ENCODE data around the gene AURKAIP1.
"Not testable (repeated sequence)": the region's sequence is repeated elsewhere in the genome, so short reads cannot be mapped to it uniquely, and the experiment has no call there.

Gene AURKAIP1

GRCh38 chr1:1374929-1375662 lies at the start of gene AURKAIP1:
AURKAIP1 (minus strand) TSS chr1:1375207; CDS start chr1:1374756, 451 bp downstream.
- H3K4me3 ChIP-seq: peak within 1 kb of the TSS; percentile 75 to 97 (median 89)
- H3K27ac ChIP-seq: peak within 1 kb of the TSS; percentile 75 to 99 (median 96)

- no peak overlapping the region for H3K4me3 ChIP-seq
- H3K27ac ChIP-seq: no peak overlapping the region
These were observed 49.7 kb upstream of the AURKAIP1 start for GRCh38 chr1:1424707-1425106.

- Histone ChIP-seq H3K4me3 (no peak overlapping the region), H3K27ac (peak overlapping the region in 1 of 21 experiments; percentile 17)
These were observed 48.2 kb upstream of the AURKAIP1 start for GRCh38 chr1:1423245-1423597.

- Histone ChIP-seq H3K4me3 (no peak overlapping the region), H3K27ac (peak overlapping the region in 8 of 21 experiments; percentile 4 to 68 (median 18))
These were observed 47.6 kb upstream of the AURKAIP1 start for GRCh38 chr1:1422465-1423244.

- H3K4me3 ChIP-seq: no peak overlapping the region
- peak overlapping the region in 9 of 21 experiments; percentile 5 to 68 (median 47) for H3K27ac ChIP-seq
These were observed 47.0 kb upstream of the AURKAIP1 start for GRCh38 chr1:1421907-1422464.

GRCh38 chr1:1421147-1421906 lies 46.3 kb upstream of the AURKAIP1 start, which contains the start of gene ANKRD65:
ANKRD65 (minus strand) TSS chr1:1421276; CDS start chr1:1421005, 271 bp downstream.
- Histone ChIP-seq H3K27ac (peak within 1 kb of the TSS in 15 of 21 experiments; percentile 11 to 72 (median 56)), H3K4me3 (peak within 1 kb of the TSS; percentile 13 to 44 (median 20))

- peak overlapping the region in 14 of 21 experiments; percentile 11 to 72 (median 51) for H3K27ac ChIP-seq
- peak overlapping the region; percentile 13 to 44 (median 20) for H3K4me3 ChIP-seq
These were observed 45.7 kb upstream of the AURKAIP1 start for GRCh38 chr1:1420654-1421141.

GRCh38 chr1:1419813-1420653 lies 45.0 kb upstream of the AURKAIP1 start:
- Histone ChIP-seq H3K4me3 (peak overlapping the region; percentile 13 to 44 (median 23)), H3K27ac (peak overlapping the region in 17 of 21 experiments; percentile 18 to 79 (median 68))

GRCh38 chr1:1419363-1419812 lies 44.4 kb upstream of the AURKAIP1 start:
- Histone ChIP-seq H3K4me3 (peak overlapping the region in 3 of 7 experiments; percentile 21 to 44 (median 23)), H3K27ac (peak overlapping the region in 15 of 21 experiments; percentile 26 to 79 (median 72))

- Histone ChIP-seq H3K4me3 (no peak overlapping the region), H3K27ac (peak overlapping the region in 12 of 21 experiments; percentile 16 to 77 (median 58))
These were observed 43.7 kb upstream of the AURKAIP1 start for GRCh38 chr1:1418464-1419362.

- H3K27ac ChIP-seq: peak overlapping the region in 10 of 21 experiments; percentile 16 to 77 (median 58)
- H3K4me3 ChIP-seq: not testable (repeated sequence)
These were observed 42.9 kb upstream of the AURKAIP1 start for GRCh38 chr1:1417825-1418463.

GRCh38 chr1:1417396-1417795 lies 42.4 kb upstream of the AURKAIP1 start:
- not testable (repeated sequence) for H3K4me3 ChIP-seq
- peak overlapping the region in 6 of 21 experiments; percentile 21 to 77 (median 48) for H3K27ac ChIP-seq

GRCh38 chr1:1415751-1416150 lies 40.7 kb upstream of the AURKAIP1 start:
- no peak overlapping the region for H3K4me3 ChIP-seq
- H3K27ac ChIP-seq: no peak overlapping the region

- H3K27ac ChIP-seq, H3K4me3 ChIP-seq: not testable (repeated sequence)
These were observed 37.4 kb upstream of the AURKAIP1 start for GRCh38 chr1:1412311-1412902.

- H3K4me3 ChIP-seq: no peak overlapping the region
- no peak overlapping the region for H3K27ac ChIP-seq
These were observed 36.6 kb upstream of the AURKAIP1 start for GRCh38 chr1:1411626-1412025.

- H3K4me3 ChIP-seq, H3K27ac ChIP-seq: not testable (repeated sequence)
These were observed 35.2 kb upstream of the AURKAIP1 start for GRCh38 chr1:1410238-1410637.
